Neural progenitor cell (in vitro differentiated cells): ENCODE data around the gene AKAP6.

ENCODE experiments used
- EZH2phosphoT487 ChIP-seq: fragments of 200-600 bp; sonication (generic); IDR thresholded peaks from 2 replicates; pipeline ENCODE4 v1.6.1; 2017; ENCODE audit warnings: antibody characterized with exemption
- TF ChIP-seq, protein P1 (sequence below): fragments of 200-600 bp; sonication (generic); IDR thresholded peaks from 2 replicates; pipeline ENCODE4 v1.5.1; 2017; ENCODE audit warnings: antibody characterized with exemption, mild to moderate bottlenecking

DNA sequence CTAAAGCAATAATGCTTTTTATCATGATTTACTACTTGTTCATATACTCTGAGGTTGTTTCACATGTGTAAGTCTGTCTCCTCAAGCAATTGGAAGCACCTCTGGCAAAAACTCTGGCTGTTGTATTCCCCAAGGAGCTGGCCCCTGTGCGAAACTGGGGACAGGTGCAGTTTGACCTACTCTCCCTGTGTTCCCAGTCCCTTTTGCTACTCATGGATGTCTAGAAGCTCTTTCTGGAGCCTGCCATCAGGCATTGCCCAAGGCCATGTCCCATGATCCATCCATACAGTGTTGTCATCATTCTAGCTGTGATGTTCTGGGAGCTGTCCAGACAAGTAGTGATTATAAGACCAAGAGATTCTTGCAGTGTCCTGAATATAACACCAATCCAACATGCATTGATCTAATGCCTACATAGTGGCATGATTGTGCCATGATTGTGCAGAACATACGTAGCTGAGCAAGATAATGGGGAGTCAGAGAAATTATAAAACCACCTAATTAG is 14.9 kb downstream of the AKAP6 start:
- TF ChIP-seq, protein P1, sequence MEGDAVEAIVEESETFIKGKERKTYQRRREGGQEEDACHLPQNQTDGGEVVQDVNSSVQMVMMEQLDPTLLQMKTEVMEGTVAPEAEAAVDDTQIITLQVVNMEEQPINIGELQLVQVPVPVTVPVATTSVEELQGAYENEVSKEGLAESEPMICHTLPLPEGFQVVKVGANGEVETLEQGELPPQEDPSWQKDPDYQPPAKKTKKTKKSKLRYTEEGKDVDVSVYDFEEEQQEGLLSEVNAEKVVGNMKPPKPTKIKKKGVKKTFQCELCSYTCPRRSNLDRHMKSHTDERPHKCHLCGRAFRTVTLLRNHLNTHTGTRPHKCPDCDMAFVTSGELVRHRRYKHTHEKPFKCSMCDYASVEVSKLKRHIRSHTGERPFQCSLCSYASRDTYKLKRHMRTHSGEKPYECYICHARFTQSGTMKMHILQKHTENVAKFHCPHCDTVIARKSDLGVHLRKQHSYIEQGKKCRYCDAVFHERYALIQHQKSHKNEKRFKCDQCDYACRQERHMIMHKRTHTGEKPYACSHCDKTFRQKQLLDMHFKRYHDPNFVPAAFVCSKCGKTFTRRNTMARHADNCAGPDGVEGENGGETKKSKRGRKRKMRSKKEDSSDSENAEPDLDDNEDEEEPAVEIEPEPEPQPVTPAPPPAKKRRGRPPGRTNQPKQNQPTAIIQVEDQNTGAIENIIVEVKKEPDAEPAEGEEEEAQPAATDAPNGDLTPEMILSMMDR, result no peak
- TF ChIP-seq EZH2phosphoT487, result no peak
